SK-N-MC (cell line): ENCODE data around the gene DLGAP1.

Experiments
- EZH2 ChIP-seq: fragments of 200-600 bp; sonication (generic); IDR thresholded peaks from one replicate; pipeline ENCODE4 v1.6.1; 2017; ENCODE audit warnings: antibody characterized with exemption
- POLR2AphosphoS5 ChIP-seq: IDR thresholded peaks from 2 replicates; pipeline ENCODE4 v1.6.1; 2012; ENCODE audit warnings: mild to moderate bottlenecking, low read depth, low read length, borderline replicate concordance

DNA sequence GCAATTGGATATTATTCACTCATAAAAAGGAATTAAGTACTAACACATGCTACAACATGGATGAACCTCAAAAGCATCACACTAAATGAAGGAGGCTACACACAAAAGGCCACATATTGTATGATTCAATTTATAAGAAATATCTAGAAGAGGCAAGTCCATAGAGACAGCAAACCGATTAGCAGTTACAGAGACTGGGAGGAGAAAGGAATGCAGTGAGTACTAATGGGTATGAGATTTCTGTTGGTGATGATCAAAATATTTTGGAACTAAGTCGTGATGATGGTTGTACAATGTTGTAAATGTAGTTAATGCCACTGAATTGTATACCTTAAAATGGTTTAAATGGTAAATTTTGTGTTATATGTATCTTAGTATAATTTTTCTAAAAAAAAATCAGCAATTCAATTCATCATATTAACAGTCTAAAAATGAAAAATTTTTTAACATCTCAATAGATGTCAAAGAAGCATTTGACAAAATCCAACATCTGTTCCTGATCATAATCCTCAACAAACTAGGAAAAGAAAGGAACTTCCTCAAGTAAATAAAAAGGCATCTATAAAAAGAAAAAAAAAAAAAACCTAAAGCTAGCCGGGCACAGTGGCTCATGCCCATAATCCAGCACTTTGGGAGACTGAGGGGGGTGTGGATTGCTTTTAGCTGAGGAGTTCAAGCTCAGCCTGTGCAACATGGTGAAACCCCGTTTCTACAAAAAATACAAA lies 907.1 kb downstream of the DLGAP1 start:
- TF ChIP-seq POLR2AphosphoS5 = no peak
- no peak for TF ChIP-seq EZH2
